Measurements from ENCODE around the gene STX8. TPM values are rescaled to one million over a fixed set of nuclear protein-coding genes. Genes with fewer than 3 reads are reported as not detected.

The STX8 gene
- total RNA-seq, 1 donor from 2014 or later: 54.8 TPM

- Histone ChIP-seq H3K27ac (ENCODE audit: low read depth, low read length) (no peak overlapping the region), H2AFZ (ENCODE audit: low read depth, low read length) (no peak overlapping the region), H4K20me1 (ENCODE audit: insufficient read depth, low read length) (no peaks in the 10 kb centered on the region), H3K4me2 (ENCODE audit: low read length) (no peak overlapping the region), H3K27me3 (ENCODE audit: insufficient read depth, low read length) (no peaks in the 10 kb centered on the region), H3K4me3 (ENCODE audit: insufficient read depth, low read depth, low read length) (no peak overlapping the region), H3K9ac (ENCODE audit: low read length) (no peak overlapping the region), H3K79me2 (ENCODE audit: insufficient read depth, low read length) (no peaks in the 10 kb centered on the region), H3K9me3 (ENCODE audit: insufficient read depth, low read depth, low read length) (no peaks in the 10 kb centered on the region), H3K36me3 (ENCODE audit: insufficient read depth, low read length) (no peaks in the 10 kb centered on the region), H3K4me1 (ENCODE audit: insufficient read depth, low read length) (no peaks in the 10 kb centered on the region)
- peaks cover 9% of the 10 kb centered on the region for H3K4me1 Mint-ChIP-seq (ENCODE audit: low read depth, unreplicated experiment)
- H3K9me3 Mint-ChIP-seq (ENCODE audit: unreplicated experiment): peaks cover 4% of the 10 kb centered on the region
- peaks cover 5% of the 10 kb centered on the region for H3K36me3 Mint-ChIP-seq (ENCODE audit: low read depth, unreplicated experiment)
- DNase-seq (ENCODE audit: low read depth): no peak
- no peak for TF ChIP-seq CTCF (IDR thresholded peaks at IDR 0.05; ENCODE audit: insufficient read depth, low read depth, low read length)
- TF ChIP-seq EZH2 (IDR thresholded peaks at IDR 0.05; ENCODE audit: insufficient read depth, low read length): no peak
- no peak overlapping the region for H3K4me3 Mint-ChIP-seq (ENCODE audit: unreplicated experiment)
- FAIRE-seq: no peak
- no peaks in the 10 kb centered on the region for H3K27me3 Mint-ChIP-seq (ENCODE audit: low read depth, unreplicated experiment)
- no peak overlapping the region for H3K27ac Mint-ChIP-seq (ENCODE audit: unreplicated experiment)
Observed at GRCh38 chr17:9287306-9287705, 288.3 kb downstream of the STX8 start.

GRCh38 chr17:9286434-9286833 lies 289.2 kb downstream of the STX8 start:
- no peak overlapping the region for H2AFZ ChIP-seq (ENCODE audit: low read depth, low read length)
- H3K9me3 Mint-ChIP-seq (ENCODE audit: unreplicated experiment): peaks cover 4% of the 10 kb centered on the region
- H3K36me3 Mint-ChIP-seq (ENCODE audit: low read depth, unreplicated experiment): peaks cover 5% of the 10 kb centered on the region
- H3K4me1 ChIP-seq (ENCODE audit: insufficient read depth, low read length): no peaks in the 10 kb centered on the region
- no peak for DNase-seq (ENCODE audit: low read depth)
- H3K27me3 Mint-ChIP-seq (ENCODE audit: low read depth, unreplicated experiment): no peaks in the 10 kb centered on the region
- H3K27ac ChIP-seq (ENCODE audit: low read depth, low read length): no peak overlapping the region
- H3K27ac Mint-ChIP-seq (ENCODE audit: unreplicated experiment): no peak overlapping the region
- no peak overlapping the region for H3K4me3 Mint-ChIP-seq (ENCODE audit: unreplicated experiment)
- no peaks in the 10 kb centered on the region for H3K27me3 ChIP-seq (ENCODE audit: insufficient read depth, low read length)
- H3K9ac ChIP-seq (ENCODE audit: low read length): no peak overlapping the region
- no peaks in the 10 kb centered on the region for H3K9me3 ChIP-seq (ENCODE audit: insufficient read depth, low read depth, low read length)
- no peaks in the 10 kb centered on the region for H4K20me1 ChIP-seq (ENCODE audit: insufficient read depth, low read length)
- H3K4me3 ChIP-seq (ENCODE audit: insufficient read depth, low read depth, low read length): no peak overlapping the region
- peaks cover 9% of the 10 kb centered on the region for H3K4me1 Mint-ChIP-seq (ENCODE audit: low read depth, unreplicated experiment)
- H3K79me2 ChIP-seq (ENCODE audit: insufficient read depth, low read length): no peaks in the 10 kb centered on the region
- no peak overlapping the region for H3K4me2 ChIP-seq (ENCODE audit: low read length)
- FAIRE-seq: no peak
- no peak for TF ChIP-seq CTCF (IDR thresholded peaks at IDR 0.05; ENCODE audit: insufficient read depth, low read depth, low read length)
- H3K36me3 ChIP-seq (ENCODE audit: insufficient read depth, low read length): no peaks in the 10 kb centered on the region

GRCh38 chr17:9285602-9286427 lies 289.8 kb downstream of the STX8 start:
- H3K4me3 Mint-ChIP-seq (ENCODE audit: unreplicated experiment): no peak overlapping the region
- TF ChIP-seq EZH2 (IDR thresholded peaks at IDR 0.05; ENCODE audit: insufficient read depth, low read length) (no peak), CTCF (IDR thresholded peaks at IDR 0.05; ENCODE audit: insufficient read depth, low read depth, low read length) (no peak)

More at GRCh38 chr17:9285602-9286427, 289.8 kb downstream of the STX8 start:
- Histone ChIP-seq H3K9ac (ENCODE audit: low read length) (no peak overlapping the region), H3K4me3 (ENCODE audit: insufficient read depth, low read depth, low read length) (no peak overlapping the region), H3K79me2 (ENCODE audit: insufficient read depth, low read length) (no peaks in the 10 kb centered on the region), H3K9me3 (ENCODE audit: insufficient read depth, low read depth, low read length) (no peaks in the 10 kb centered on the region), H3K36me3 (ENCODE audit: insufficient read depth, low read length) (no peaks in the 10 kb centered on the region), H3K27me3 (ENCODE audit: insufficient read depth, low read length) (no peaks in the 10 kb centered on the region), H4K20me1 (ENCODE audit: insufficient read depth, low read length) (no peaks in the 10 kb centered on the region), H3K4me1 (ENCODE audit: insufficient read depth, low read length) (no peaks in the 10 kb centered on the region), H3K4me2 (ENCODE audit: low read length) (no peak overlapping the region), H3K27ac (ENCODE audit: low read depth, low read length) (no peak overlapping the region), H2AFZ (ENCODE audit: low read depth, low read length) (no peak overlapping the region)
- Mint-ChIP-seq H3K36me3 (ENCODE audit: low read depth, unreplicated experiment) (peaks cover 5% of the 10 kb centered on the region), H3K4me1 (ENCODE audit: low read depth, unreplicated experiment) (peaks cover 9% of the 10 kb centered on the region), H3K27me3 (ENCODE audit: low read depth, unreplicated experiment) (no peaks in the 10 kb centered on the region), H3K9me3 (ENCODE audit: unreplicated experiment) (peaks cover 4% of the 10 kb centered on the region), H3K27ac (ENCODE audit: unreplicated experiment) (no peak overlapping the region)
- no peak for FAIRE-seq
- no peak for DNase-seq (ENCODE audit: low read depth)

Data from astrocyte (in vitro differentiated cells and primary cell).